WERI-Rb-1 (cell line): Measurements from ENCODE around the gene ATAD1.

Experiments
- DNase-seq: peaks from one replicate; pipeline ENCODE4 v3.0.0-alpha.2; 2020
- H3K27ac ChIP-seq: fragments of 250-450 bp; sonication (Bioruptor Pico); 2 replicates; pipeline ENCODE4 v1.5.1; 2020; ENCODE audit warnings: mild to moderate bottlenecking, moderate library complexity
- H3K27me3 ChIP-seq: fragments of 250-450 bp; sonication (Bioruptor Pico); 2 replicates; pipeline ENCODE4 v1.5.1; 2021; ENCODE audit warnings: mild to moderate bottlenecking, low read depth, moderate library complexity; ENCODE audit not compliant: insufficient read depth, severe bottlenecking
- H3K36me3 ChIP-seq: fragments of 250-450 bp; sonication (Bioruptor Pico); 2 replicates; pipeline ENCODE4 v1.5.1; 2020; ENCODE audit warnings: mild to moderate bottlenecking, moderate library complexity
- H3K4me3 ChIP-seq: 2 replicates; pipeline ENCODE4 v1.5.1; 2011; ENCODE audit warnings: low read depth, mild to moderate bottlenecking, control low read depth, low read length
- H3K9me3 ChIP-seq: fragments of 250-450 bp; sonication (Bioruptor Pico); 2 replicates; pipeline ENCODE4 v1.5.1; 2021; ENCODE audit warnings: mild to moderate bottlenecking, moderate library complexity; ENCODE audit not compliant: severe bottlenecking
- TF ChIP-seq, protein P1 (sequence below): IDR thresholded peaks from 2 replicates; pipeline ENCODE4 v1.5.1; 2011; ENCODE audit warnings: low read depth, mild to moderate bottlenecking, control low read depth, inconsistent platforms, low read length

ATAD1 gene

DNA sequence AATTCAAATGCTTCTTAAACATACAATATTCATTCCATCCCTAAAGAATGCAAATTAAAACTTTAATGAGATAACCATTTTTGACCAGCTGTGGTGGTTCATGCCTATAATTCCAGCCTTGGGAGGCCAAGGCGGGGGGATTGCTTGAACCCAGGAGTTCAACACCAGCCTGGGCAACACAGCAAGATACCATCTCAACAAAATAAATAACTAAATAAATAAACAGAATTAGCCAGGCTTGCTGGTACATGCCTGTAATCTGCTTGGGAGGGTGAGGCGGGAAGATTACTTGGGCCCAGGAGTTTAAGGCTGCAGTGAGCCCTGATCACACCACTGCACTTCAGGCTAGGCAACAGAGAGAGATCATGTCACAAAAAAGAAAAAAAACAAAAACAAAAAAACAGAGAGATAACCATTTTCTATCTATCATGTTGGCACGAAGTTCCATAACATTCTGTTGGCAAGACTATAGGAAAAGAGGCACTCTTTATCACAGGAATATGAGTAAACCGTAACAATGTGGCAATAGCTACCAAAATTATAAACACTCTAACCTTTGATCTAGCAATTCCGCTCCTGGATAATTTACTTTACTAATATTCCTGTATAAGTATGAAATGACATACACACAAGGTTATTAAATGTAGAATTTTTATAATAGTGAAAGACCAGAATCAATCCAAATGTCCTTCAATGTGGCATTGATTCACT, 52.2 kb downstream of the ATAD1 start:
- Histone ChIP-seq H3K36me3 (peaks cover 26% of the 10 kb centered on the region), H3K27ac (no peak overlapping the region), H3K9me3 (no peaks in the 10 kb centered on the region), H3K27me3 (no peaks in the 10 kb centered on the region), H3K4me3 (no peak overlapping the region)
- TF ChIP-seq, protein P1, sequence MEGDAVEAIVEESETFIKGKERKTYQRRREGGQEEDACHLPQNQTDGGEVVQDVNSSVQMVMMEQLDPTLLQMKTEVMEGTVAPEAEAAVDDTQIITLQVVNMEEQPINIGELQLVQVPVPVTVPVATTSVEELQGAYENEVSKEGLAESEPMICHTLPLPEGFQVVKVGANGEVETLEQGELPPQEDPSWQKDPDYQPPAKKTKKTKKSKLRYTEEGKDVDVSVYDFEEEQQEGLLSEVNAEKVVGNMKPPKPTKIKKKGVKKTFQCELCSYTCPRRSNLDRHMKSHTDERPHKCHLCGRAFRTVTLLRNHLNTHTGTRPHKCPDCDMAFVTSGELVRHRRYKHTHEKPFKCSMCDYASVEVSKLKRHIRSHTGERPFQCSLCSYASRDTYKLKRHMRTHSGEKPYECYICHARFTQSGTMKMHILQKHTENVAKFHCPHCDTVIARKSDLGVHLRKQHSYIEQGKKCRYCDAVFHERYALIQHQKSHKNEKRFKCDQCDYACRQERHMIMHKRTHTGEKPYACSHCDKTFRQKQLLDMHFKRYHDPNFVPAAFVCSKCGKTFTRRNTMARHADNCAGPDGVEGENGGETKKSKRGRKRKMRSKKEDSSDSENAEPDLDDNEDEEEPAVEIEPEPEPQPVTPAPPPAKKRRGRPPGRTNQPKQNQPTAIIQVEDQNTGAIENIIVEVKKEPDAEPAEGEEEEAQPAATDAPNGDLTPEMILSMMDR, result no peak
- DNase-seq, result no peak

DNA sequence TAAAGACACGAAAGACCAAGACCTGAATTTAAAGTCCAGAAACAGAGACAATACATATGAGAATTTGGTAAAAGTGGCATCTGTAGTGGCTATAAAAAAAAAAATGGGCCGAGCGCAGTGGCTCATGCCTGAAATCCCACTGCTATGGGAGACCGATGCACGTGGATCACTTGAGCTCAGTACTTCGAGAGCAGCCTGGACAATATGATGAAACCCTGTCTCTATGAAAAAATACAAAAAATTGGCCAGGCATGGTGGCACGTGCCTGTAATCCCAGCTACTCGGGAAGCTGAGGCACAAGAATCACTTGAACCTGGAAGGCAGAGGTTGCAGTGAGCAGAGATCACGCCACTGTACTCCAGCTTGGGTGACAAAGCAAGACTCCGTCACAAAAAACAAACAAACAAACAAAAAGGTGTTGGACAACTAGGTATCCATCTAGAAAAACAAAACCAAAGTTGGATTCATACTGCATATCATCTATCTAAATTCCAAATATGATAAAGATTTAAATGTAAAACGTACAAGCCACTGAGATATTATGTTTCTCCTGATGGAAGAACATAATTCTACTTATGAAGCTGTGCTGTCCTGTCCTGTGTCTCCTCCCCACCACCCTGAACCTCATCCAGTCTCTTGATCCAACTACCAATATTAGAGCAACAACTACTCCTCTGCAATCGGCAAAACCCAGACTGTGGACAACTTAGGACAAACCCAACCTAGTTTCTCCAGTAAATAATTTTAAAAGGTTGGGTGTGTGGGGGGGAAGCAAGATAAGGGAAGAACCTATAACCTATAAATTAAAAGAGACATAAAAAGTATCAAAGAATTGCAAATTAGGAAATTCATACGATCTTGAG, 53.7 kb downstream of the ATAD1 start:
- DNase-seq, result no peak
- TF ChIP-seq, protein P1, result no peak

DNA sequence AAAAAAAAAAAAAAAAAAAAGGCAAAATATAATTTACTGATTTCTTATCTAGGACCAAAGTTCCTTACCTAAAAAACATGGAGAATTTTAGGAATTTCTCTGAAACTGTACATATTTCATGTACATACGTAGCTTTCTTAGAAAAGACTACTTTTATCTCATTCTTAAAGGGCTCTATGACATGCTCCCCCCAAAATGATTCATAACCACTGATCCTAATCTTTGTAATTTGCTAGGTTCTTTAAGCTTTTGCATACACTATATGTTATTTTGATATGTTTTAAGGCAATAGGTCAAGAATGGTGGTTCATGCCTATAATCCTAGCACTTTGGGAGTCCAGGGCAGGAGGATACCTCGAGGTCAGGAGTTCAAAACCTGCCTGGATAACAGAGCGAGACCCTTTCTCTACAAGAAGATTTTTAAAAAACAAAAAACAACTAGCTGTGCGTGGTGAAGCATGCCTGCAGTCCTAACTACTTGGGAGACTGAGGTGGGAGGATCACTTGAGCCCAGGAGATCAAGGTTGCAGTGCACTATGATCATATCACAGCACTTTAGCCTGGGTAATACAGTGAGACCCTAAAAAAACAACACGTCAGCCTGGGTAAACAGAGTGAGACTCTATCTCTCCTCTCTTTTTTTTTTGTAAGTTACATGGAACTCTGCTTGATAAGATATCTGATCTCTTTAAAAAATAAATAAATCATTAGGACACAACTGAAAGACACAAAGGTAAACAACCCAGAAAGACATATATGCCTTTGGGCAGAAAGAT, 54.8 kb downstream of the ATAD1 start:
- TF ChIP-seq, protein P1, result no peak
- no peak for DNase-seq
- no peaks in the 10 kb centered on the region for H3K27me3 ChIP-seq
- no peak overlapping the region for H3K4me3 ChIP-seq
- no peaks in the 10 kb centered on the region for H3K9me3 ChIP-seq
- peaks cover 16% of the 10 kb centered on the region for H3K36me3 ChIP-seq
- no peak overlapping the region for H3K27ac ChIP-seq

More for the DNA sequence above, 53.7 kb downstream of the ATAD1 start:
- no peaks in the 10 kb centered on the region for H3K27me3 ChIP-seq
- no peak overlapping the region for H3K4me3 ChIP-seq
- H3K36me3 ChIP-seq, result peaks cover 16% of the 10 kb centered on the region
- H3K9me3 ChIP-seq, result no peaks in the 10 kb centered on the region
- no peak overlapping the region for H3K27ac ChIP-seq

DNA sequence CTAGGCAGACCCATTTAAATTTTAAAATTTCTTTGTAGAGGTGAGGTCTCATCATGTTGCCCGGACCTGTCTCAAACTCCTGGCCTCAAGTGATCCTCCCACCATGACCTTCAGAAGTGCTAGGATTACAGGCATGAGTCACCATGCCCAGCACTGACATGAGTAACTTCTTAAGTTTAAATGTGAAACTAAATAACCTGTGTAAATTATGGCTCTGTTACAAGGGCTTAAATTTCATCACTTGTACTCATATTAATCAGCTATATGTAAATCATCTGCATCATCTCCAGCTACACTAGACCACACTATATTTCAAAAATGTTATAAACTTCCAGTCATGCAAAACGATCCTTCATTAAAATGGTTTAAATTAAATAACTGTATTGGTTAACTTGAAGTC, 56.1 kb downstream of the ATAD1 start:
- Histone ChIP-seq H3K36me3 (peaks cover 12% of the 10 kb centered on the region), H3K27ac (no peak overlapping the region), H3K9me3 (no peaks in the 10 kb centered on the region), H3K4me3 (no peak overlapping the region), H3K27me3 (no peaks in the 10 kb centered on the region)
- TF ChIP-seq, protein P1, result no peak
- no peak for DNase-seq

DNA sequence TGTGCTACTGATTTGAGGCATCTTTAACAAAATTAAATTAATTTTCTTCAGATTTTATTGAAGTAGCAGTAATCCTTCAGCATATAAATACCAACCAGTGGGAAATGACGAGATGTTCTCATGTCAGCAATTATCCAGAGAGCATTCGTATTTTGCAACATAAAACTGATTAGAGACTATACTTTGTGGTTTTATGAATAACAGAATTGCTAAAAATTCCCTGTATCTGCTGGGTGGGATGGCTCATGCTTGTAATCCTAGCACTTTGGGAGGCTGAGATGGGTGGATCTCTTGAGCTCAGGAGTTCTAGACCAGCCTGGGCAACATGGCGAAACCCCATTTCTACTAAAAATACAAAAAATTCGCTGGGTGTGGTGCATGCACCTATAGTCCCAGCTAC, 56.9 kb downstream of the ATAD1 start:
- peaks cover 12% of the 10 kb centered on the region for H3K36me3 ChIP-seq
- H3K9me3 ChIP-seq, result no peaks in the 10 kb centered on the region
- H3K27ac ChIP-seq, result no peak overlapping the region
- H3K4me3 ChIP-seq, result no peak overlapping the region
- no peaks in the 10 kb centered on the region for H3K27me3 ChIP-seq
- TF ChIP-seq, protein P1, result no peak
- DNase-seq, result no peak
